ENCODE data around the gene WWTR1.

The WWTR1 gene

GRCh38 chr3:149653564-149653963 is 4.3 kb downstream of the WWTR1 start:
- Histone ChIP-seq H3K9ac (ENCODE audit: low read length) (no peak overlapping the region), H3K9me3 (ENCODE audit: control insufficient read depth, low read length) (no peaks in the 10 kb centered on the region), H3K4me1 (ENCODE audit: control insufficient read depth, insufficient read depth, low read length) (peaks cover 38% of the 10 kb centered on the region), H3K27me3 (replicated peaks; ENCODE audit: control insufficient read depth, insufficient read depth, low read length) (no peaks in the 10 kb centered on the region), H3K36me3 (ENCODE audit: control insufficient read depth, insufficient read depth, low read length, severe bottlenecking) (peaks cover 21% of the 10 kb centered on the region), H3K4me3 (ENCODE audit: low read length) (peak overlapping the region; percentile 37)
- DNase-seq (ENCODE audit: low read depth) = no peak

DNA sequence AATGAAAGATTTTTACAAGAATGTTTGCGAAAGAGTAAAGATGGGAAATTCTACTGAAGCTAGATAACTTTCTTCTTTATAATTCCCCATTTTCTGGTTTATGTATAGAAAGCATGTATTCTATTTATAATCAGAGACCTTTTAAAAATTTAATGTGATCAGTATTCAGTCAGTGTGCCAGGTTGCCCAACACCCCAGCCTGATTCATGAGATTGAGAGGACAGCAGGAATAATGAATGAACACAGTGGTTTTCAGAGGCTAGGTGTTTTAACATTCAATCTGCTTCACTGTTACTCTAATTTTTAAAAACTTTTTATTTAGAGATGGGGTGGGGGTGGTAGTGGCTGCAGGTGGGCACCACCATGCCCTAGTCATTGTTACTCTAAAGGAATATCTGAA is 4.7 kb downstream of the WWTR1 start:
- peaks cover 40% of the 10 kb centered on the region for H3K4me1 ChIP-seq (ENCODE audit: control insufficient read depth, insufficient read depth, low read length)
- H3K9ac ChIP-seq (ENCODE audit: low read length) = no peak overlapping the region
- H3K9me3 ChIP-seq (ENCODE audit: control insufficient read depth, low read length) = no peaks in the 10 kb centered on the region
- no peak for DNase-seq (ENCODE audit: low read depth)
- peaks cover 21% of the 10 kb centered on the region for H3K36me3 ChIP-seq (ENCODE audit: control insufficient read depth, insufficient read depth, low read length, severe bottlenecking)
- H3K4me3 ChIP-seq (ENCODE audit: low read length) = no peak overlapping the region
- no peaks in the 10 kb centered on the region for H3K27me3 ChIP-seq (replicated peaks; ENCODE audit: control insufficient read depth, insufficient read depth, low read length)

DNA sequence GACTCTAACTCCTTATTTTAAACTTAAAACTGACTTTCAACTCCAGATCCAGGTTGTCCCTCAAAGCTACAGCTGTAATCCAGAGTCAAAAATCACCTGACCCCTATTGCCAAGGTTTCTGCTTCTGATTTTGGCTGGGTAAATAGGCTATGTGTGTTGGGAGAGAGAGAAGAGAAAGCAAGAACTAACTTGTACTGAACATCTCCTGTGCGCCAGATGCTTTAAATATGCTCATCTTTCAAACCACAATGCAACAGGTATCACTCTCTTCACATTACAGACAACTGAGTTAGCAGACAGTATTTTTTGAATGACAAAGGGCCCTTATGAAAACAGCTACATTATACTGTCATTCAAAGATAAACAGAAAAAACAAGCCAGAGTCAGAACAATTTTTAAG is 7.0 kb downstream of the WWTR1 start:
- no peaks in the 10 kb centered on the region for H3K27me3 ChIP-seq (replicated peaks; ENCODE audit: control insufficient read depth, insufficient read depth, low read length)
- DNase-seq (ENCODE audit: low read depth) = no peak
- no peak overlapping the region for H3K4me3 ChIP-seq (ENCODE audit: low read length)
- H3K9ac ChIP-seq (ENCODE audit: low read length) = no peak overlapping the region
- peaks cover 52% of the 10 kb centered on the region for H3K4me1 ChIP-seq (ENCODE audit: control insufficient read depth, insufficient read depth, low read length)
- H3K36me3 ChIP-seq (ENCODE audit: control insufficient read depth, insufficient read depth, low read length, severe bottlenecking) = peaks cover 33% of the 10 kb centered on the region
- H3K9me3 ChIP-seq (ENCODE audit: control insufficient read depth, low read length) = no peaks in the 10 kb centered on the region

- H3K9me3 ChIP-seq (ENCODE audit: control insufficient read depth, low read length) = no peaks in the 10 kb centered on the region
- no peak for DNase-seq (ENCODE audit: low read depth)
These were observed 9.3 kb downstream of the WWTR1 start for GRCh38 chr3:149648525-149648924.

DNA sequence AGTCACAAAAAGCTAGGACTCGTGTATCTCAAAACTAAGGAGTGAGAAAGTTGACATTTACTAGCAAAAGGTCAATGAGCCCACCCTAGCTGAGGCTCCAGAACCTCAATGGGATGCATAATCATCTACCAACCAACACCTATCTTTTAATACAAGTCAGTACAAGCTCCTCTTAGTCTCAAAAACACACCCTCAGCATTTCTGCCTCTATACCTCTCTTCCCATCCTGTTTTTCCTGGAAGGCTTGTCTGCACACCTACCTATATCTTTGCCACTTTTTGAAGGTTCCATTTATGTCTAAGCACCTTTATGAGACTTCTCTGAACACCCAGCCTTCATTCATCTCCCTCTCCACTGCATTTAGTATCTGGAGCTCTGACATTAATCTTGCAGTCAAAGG is 10.0 kb downstream of the WWTR1 start:
- Histone ChIP-seq H3K36me3 (ENCODE audit: control insufficient read depth, insufficient read depth, low read length, severe bottlenecking) (peaks cover 33% of the 10 kb centered on the region), H3K4me3 (ENCODE audit: low read length) (peak overlapping the region; percentile 52), H3K4me1 (ENCODE audit: control insufficient read depth, insufficient read depth, low read length) (peaks cover 32% of the 10 kb centered on the region), H3K9me3 (ENCODE audit: control insufficient read depth, low read length) (no peaks in the 10 kb centered on the region), H3K9ac (ENCODE audit: low read length) (peak overlapping the region; percentile 41), H3K27me3 (replicated peaks; ENCODE audit: control insufficient read depth, insufficient read depth, low read length) (no peaks in the 10 kb centered on the region)
- no peak for DNase-seq (ENCODE audit: low read depth)

More at GRCh38 chr3:149648525-149648924, 9.3 kb downstream of the WWTR1 start:
- Histone ChIP-seq H3K36me3 (ENCODE audit: control insufficient read depth, insufficient read depth, low read length, severe bottlenecking) (peaks cover 33% of the 10 kb centered on the region), H3K27me3 (replicated peaks; ENCODE audit: control insufficient read depth, insufficient read depth, low read length) (no peaks in the 10 kb centered on the region), H3K9ac (ENCODE audit: low read length) (peak overlapping the region; percentile 41), H3K4me3 (ENCODE audit: low read length) (peak overlapping the region; percentile 52), H3K4me1 (ENCODE audit: control insufficient read depth, insufficient read depth, low read length) (peaks cover 34% of the 10 kb centered on the region)

DNA sequence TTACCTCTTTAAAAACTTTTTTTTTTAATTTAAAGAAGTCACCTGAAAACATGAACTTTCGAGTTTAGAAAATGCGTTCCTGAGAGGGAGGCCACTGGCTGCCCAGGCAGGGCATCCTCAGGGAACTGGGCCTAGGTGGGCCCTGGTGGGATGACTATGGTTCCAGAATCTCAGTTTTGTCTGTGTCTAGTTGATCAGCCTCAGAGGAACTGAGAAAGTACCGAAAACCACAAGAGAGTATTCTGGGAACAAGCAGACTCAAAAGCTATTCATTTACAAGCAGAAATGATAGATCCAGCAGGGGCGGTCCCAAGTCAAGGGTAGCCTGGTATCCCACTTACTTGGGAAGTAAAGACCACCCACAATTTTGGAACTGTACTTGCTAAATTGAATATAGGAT is 10.5 kb downstream of the WWTR1 start:
- Histone ChIP-seq H3K9me3 (ENCODE audit: control insufficient read depth, low read length) (no peaks in the 10 kb centered on the region), H3K9ac (ENCODE audit: low read length) (no peak overlapping the region), H3K36me3 (ENCODE audit: control insufficient read depth, insufficient read depth, low read length, severe bottlenecking) (peaks cover 33% of the 10 kb centered on the region), H3K4me3 (ENCODE audit: low read length) (no peak overlapping the region), H3K27me3 (replicated peaks; ENCODE audit: control insufficient read depth, insufficient read depth, low read length) (no peaks in the 10 kb centered on the region), H3K4me1 (ENCODE audit: control insufficient read depth, insufficient read depth, low read length) (peaks cover 28% of the 10 kb centered on the region)
- no peak for DNase-seq (ENCODE audit: low read depth)

GRCh38 chr3:149646181-149646766 is 11.6 kb downstream of the WWTR1 start:
- Histone ChIP-seq H3K36me3 (ENCODE audit: control insufficient read depth, insufficient read depth, low read length, severe bottlenecking) (peaks cover 30% of the 10 kb centered on the region), H3K4me3 (ENCODE audit: low read length) (no peak overlapping the region), H3K4me1 (ENCODE audit: control insufficient read depth, insufficient read depth, low read length) (peaks cover 29% of the 10 kb centered on the region), H3K27me3 (replicated peaks; ENCODE audit: control insufficient read depth, insufficient read depth, low read length) (no peaks in the 10 kb centered on the region), H3K9ac (ENCODE audit: low read length) (no peak overlapping the region), H3K9me3 (ENCODE audit: control insufficient read depth, low read length) (no peaks in the 10 kb centered on the region)
- DNase-seq (ENCODE audit: low read depth) = no peak

DNA sequence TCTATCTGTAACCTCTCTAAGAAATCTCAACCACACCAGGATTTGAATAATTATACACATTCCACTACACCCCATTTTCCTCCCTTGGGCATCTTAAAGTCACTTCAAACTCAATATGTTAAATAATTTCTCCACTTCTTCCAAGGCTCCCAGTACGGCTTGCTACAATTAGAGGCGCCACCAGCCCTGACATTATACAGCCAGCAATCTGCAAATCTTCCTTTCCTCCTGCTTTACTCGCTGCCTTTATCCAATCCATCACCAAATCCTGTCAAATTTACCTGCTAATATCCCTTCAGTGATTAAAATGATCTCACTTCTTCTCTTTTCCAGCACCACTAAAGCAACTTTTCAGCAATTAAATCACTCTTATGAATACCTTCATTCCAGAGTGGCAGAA is 13.9 kb downstream of the WWTR1 start:
- H3K27me3 ChIP-seq (replicated peaks; ENCODE audit: control insufficient read depth, insufficient read depth, low read length) = no peaks in the 10 kb centered on the region
- no peaks in the 10 kb centered on the region for H3K9me3 ChIP-seq (ENCODE audit: control insufficient read depth, low read length)
- peaks cover 12% of the 10 kb centered on the region for H3K36me3 ChIP-seq (ENCODE audit: control insufficient read depth, insufficient read depth, low read length, severe bottlenecking)
- H3K9ac ChIP-seq (ENCODE audit: low read length) = no peak overlapping the region
- no peak for DNase-seq (ENCODE audit: low read depth)
- no peak overlapping the region for H3K4me3 ChIP-seq (ENCODE audit: low read length)
- peaks cover 40% of the 10 kb centered on the region for H3K4me1 ChIP-seq (ENCODE audit: control insufficient read depth, insufficient read depth, low read length)

DNA sequence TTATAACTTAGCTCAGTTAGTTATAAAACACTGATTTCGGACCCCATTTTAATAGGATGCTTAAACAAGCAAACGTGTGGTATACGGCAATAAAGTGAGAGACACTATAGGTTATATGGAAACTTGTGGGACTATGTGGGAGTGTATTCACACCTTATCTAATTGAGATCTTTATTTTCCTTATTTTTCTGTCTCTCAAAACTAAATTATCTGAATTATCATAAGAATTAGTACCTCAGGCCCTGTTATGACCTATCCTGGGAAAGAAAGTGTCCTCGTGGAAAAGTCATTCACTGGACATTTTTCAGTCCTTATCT is 14.4 kb downstream of the WWTR1 start:
- no peaks in the 10 kb centered on the region for H3K27me3 ChIP-seq (replicated peaks; ENCODE audit: control insufficient read depth, insufficient read depth, low read length)
- no peak overlapping the region for H3K9ac ChIP-seq (ENCODE audit: low read length)
- H3K4me1 ChIP-seq (ENCODE audit: control insufficient read depth, insufficient read depth, low read length) = peaks cover 42% of the 10 kb centered on the region
- H3K36me3 ChIP-seq (ENCODE audit: control insufficient read depth, insufficient read depth, low read length, severe bottlenecking) = peaks cover 12% of the 10 kb centered on the region
- H3K9me3 ChIP-seq (ENCODE audit: control insufficient read depth, low read length) = no peaks in the 10 kb centered on the region
- H3K4me3 ChIP-seq (ENCODE audit: low read length) = no peak overlapping the region
- DNase-seq (ENCODE audit: low read depth) = no peak

DNA sequence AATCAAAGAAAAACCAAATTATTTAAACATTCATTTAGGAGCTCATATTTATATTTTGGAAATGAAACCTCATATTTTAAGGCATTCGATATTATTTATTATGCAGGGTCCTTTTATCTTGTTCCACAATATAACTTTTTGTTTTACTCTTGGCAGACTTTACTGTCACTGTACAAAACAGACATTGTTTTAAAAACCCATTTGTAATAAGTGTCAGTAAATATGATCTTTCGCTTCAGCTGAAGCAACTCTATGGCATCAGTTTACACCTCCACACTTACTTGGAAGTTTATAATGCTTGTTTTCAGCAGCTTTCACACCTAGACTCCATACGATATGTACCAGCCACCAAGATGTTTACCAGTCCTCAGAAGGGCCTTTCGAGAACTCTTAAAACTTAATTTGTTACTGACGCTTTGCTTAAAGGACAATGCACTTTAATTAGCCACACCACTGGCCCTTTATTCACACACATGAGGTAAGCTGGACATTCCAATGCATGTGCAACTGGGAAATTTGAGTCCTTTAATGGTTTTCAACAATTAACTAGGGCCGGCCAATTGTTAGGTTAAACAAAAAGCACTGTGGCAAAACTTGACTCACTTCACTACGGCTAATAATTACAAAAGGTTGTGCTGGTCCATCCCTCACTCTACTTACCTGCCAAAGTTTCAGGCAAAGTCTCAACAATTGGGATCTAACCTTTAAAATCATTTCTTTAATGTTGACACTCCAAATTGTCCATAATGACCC is 16.7 kb downstream of the WWTR1 start:
- Histone ChIP-seq H3K4me3 (ENCODE audit: low read length) (no peak overlapping the region), H3K9me3 (ENCODE audit: control insufficient read depth, low read length) (no peaks in the 10 kb centered on the region), H3K9ac (ENCODE audit: low read length) (no peak overlapping the region), H3K36me3 (ENCODE audit: control insufficient read depth, insufficient read depth, low read length, severe bottlenecking) (peaks cover 4% of the 10 kb centered on the region), H3K27me3 (replicated peaks; ENCODE audit: control insufficient read depth, insufficient read depth, low read length) (no peaks in the 10 kb centered on the region), H3K4me1 (ENCODE audit: control insufficient read depth, insufficient read depth, low read length) (peaks cover 31% of the 10 kb centered on the region)
- DNase-seq (ENCODE audit: low read depth) = no peak

DNA sequence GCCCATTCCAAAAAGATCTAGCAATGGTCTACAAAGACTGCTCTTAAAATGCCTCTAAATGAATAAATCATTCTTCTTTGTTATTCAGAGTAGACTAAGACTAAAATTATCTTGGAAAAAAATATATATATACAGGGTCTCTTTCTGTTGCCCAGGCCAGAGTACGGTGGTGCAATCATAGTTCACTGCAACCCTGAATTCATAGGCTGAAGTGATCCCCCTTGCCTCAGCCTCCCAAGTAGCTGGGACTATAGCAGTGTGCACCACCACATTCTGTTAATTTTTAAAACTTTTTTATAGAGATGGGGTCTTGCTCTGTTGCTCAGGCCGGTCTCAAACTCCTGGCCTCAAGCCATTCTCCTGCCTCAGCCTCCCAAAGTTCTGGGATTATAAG is 18.7 kb downstream of the WWTR1 start:
- H3K4me1 ChIP-seq (ENCODE audit: control insufficient read depth, insufficient read depth, low read length) = peaks cover 38% of the 10 kb centered on the region
- no peaks in the 10 kb centered on the region for H3K9me3 ChIP-seq (ENCODE audit: control insufficient read depth, low read length)
- no peak for DNase-seq (ENCODE audit: low read depth)
- peak overlapping the region; percentile 75 for H3K4me3 ChIP-seq (ENCODE audit: low read length)
- no peaks in the 10 kb centered on the region for H3K36me3 ChIP-seq (ENCODE audit: control insufficient read depth, insufficient read depth, low read length, severe bottlenecking)
- peak overlapping the region; percentile 59 for H3K9ac ChIP-seq (ENCODE audit: low read length)
- H3K27me3 ChIP-seq (replicated peaks; ENCODE audit: control insufficient read depth, insufficient read depth, low read length) = no peaks in the 10 kb centered on the region

Data from adipocyte (in vitro differentiated cells).